ENCODE results near the gene ARFGEF3. TPM values are rescaled to one million over a fixed set of nuclear protein-coding genes. Genes with fewer than 3 reads are reported as not detected.

The ARFGEF3 gene
- total RNA-seq, 2 experiments from 2014 or later, result 0.07 to 0.15 TPM

- Mint-ChIP-seq H3K27me3 (peaks cover 28% of the 10 kb centered on the region), H3K9me3 (ENCODE audit: low read depth) (no peaks in the 10 kb centered on the region), H3K4me1 (no peaks in the 10 kb centered on the region), H3K36me3 (no peaks in the 10 kb centered on the region), H3K4me3 (no peak overlapping the region), H3K27ac (no peak overlapping the region)
- DNase-seq, result no peak
- CTCF ChIA-PET, result no interaction called here
- no peak for ATAC-seq
Measured at GRCh38 chr6:138246650-138247440, 85.1 kb downstream of the ARFGEF3 start.

- Mint-ChIP-seq H3K9me3 (ENCODE audit: low read depth) (no peaks in the 10 kb centered on the region), H3K36me3 (no peaks in the 10 kb centered on the region), H3K4me3 (no peak overlapping the region), H3K27me3 (peaks cover 23% of the 10 kb centered on the region), H3K27ac (no peak overlapping the region), H3K4me1 (no peaks in the 10 kb centered on the region)
- CTCF ChIA-PET, result no interaction called here
- ATAC-seq (no peak), DNase-seq (no peak)
Measured at GRCh38 chr6:138248011-138248410, 86.3 kb downstream of the ARFGEF3 start.

DNA sequence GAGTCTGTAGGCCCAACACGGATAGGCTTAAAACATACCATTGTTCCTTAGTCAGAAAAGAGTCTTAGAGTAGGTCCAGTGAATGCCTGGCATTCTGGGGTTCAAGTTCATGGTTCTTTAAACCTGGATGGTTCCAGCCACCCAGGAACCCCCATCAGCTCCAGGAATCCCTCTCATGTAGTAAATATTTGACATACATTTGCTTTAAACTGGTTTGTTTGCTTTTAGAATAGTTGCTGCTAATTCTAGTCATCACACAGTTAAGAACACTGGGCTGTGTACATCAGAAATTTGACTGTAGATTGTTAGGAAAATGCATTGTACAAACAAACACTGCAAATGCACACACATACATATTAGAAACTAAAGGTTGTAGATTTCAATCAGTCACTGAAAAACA lies 87.1 kb downstream of the ARFGEF3 start:
- Mint-ChIP-seq H3K36me3 (no peaks in the 10 kb centered on the region), H3K27ac (no peak overlapping the region)

GRCh38 chr6:138250053-138250452 lies 88.3 kb downstream of the ARFGEF3 start:
- CTCF ChIA-PET, result no interaction called here
- no peak for ATAC-seq

More for the DNA sequence above, 87.1 kb downstream of the ARFGEF3 start:
- CTCF ChIA-PET, result no interaction called here
- ATAC-seq (no peak), DNase-seq (no peak)
- H3K4me3 Mint-ChIP-seq, result no peak overlapping the region
- peaks cover 20% of the 10 kb centered on the region for H3K27me3 Mint-ChIP-seq
- no peaks in the 10 kb centered on the region for H3K4me1 Mint-ChIP-seq
- no peaks in the 10 kb centered on the region for H3K9me3 Mint-ChIP-seq (ENCODE audit: low read depth)

GRCh38 chr6:138250513-138251247 lies 88.9 kb downstream of the ARFGEF3 start:
- ATAC-seq (no peak), DNase-seq (no peak)
- H3K27me3 Mint-ChIP-seq, result peaks cover 13% of the 10 kb centered on the region
- CTCF ChIA-PET, result no interaction called here
- no peaks in the 10 kb centered on the region for H3K9me3 Mint-ChIP-seq (ENCODE audit: low read depth)
- no peaks in the 10 kb centered on the region for H3K4me1 Mint-ChIP-seq
- H3K36me3 Mint-ChIP-seq, result no peaks in the 10 kb centered on the region
- H3K27ac Mint-ChIP-seq, result no peak overlapping the region
- no peak overlapping the region for H3K4me3 Mint-ChIP-seq

More at GRCh38 chr6:138250053-138250452, 88.3 kb downstream of the ARFGEF3 start:
- H3K9me3 Mint-ChIP-seq (ENCODE audit: low read depth), result no peaks in the 10 kb centered on the region
- peaks cover 13% of the 10 kb centered on the region for H3K27me3 Mint-ChIP-seq
- DNase-seq, result no peak
- H3K4me3 Mint-ChIP-seq, result no peak overlapping the region
- H3K36me3 Mint-ChIP-seq, result no peaks in the 10 kb centered on the region
- no peak overlapping the region for H3K27ac Mint-ChIP-seq
- no peaks in the 10 kb centered on the region for H3K4me1 Mint-ChIP-seq

GRCh38 chr6:138253731-138254130 lies 92.0 kb downstream of the ARFGEF3 start:
- Mint-ChIP-seq H3K27ac (no peak overlapping the region), H3K36me3 (no peaks in the 10 kb centered on the region), H3K4me1 (no peaks in the 10 kb centered on the region), H3K9me3 (ENCODE audit: low read depth) (no peaks in the 10 kb centered on the region), H3K4me3 (no peak overlapping the region), H3K27me3 (peaks cover 14% of the 10 kb centered on the region)
- ATAC-seq (no peak), DNase-seq (no peak)
- CTCF ChIA-PET, result no interaction called here

- no peaks in the 10 kb centered on the region for H3K36me3 Mint-ChIP-seq
- CTCF ChIA-PET, result no interaction called here
- H3K27ac Mint-ChIP-seq, result no peak overlapping the region
- DNase-seq, result no peak
- no peak for ATAC-seq
- H3K4me1 Mint-ChIP-seq, result no peaks in the 10 kb centered on the region
- no peaks in the 10 kb centered on the region for H3K9me3 Mint-ChIP-seq (ENCODE audit: low read depth)
- peaks cover 24% of the 10 kb centered on the region for H3K27me3 Mint-ChIP-seq
- no peak overlapping the region for H3K4me3 Mint-ChIP-seq
Measured at GRCh38 chr6:138255443-138255842, 93.7 kb downstream of the ARFGEF3 start.

GRCh38 chr6:138257638-138258040 lies 95.9 kb downstream of the ARFGEF3 start:
- H3K4me3 Mint-ChIP-seq, result no peak overlapping the region
- DNase-seq, result no peak
- no peaks in the 10 kb centered on the region for H3K9me3 Mint-ChIP-seq (ENCODE audit: low read depth)
- peaks cover 23% of the 10 kb centered on the region for H3K27me3 Mint-ChIP-seq
- no peaks in the 10 kb centered on the region for H3K36me3 Mint-ChIP-seq
- no peak for ATAC-seq
- no peaks in the 10 kb centered on the region for H3K4me1 Mint-ChIP-seq
- CTCF ChIA-PET, result no interaction called here
- no peak overlapping the region for H3K27ac Mint-ChIP-seq

DNA sequence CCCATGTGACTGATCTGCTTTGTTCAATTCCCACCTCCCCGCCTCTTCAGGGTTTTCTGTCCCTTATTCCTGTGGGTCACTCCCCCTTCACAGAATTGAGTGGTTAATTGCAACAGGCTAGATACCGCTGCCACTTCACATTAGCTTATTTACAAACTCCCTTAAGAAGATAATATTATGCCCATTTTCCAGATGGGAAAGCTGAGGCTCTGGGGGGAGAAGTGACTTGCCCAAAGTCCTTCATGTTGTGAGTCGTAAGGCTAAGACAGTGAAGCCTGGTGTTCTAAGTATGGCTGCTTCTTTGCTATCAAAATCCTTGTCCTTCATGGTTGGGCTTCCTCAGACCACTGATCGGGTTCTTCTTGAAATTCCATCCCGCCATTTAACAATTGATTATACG lies 96.5 kb downstream of the ARFGEF3 start:
- Mint-ChIP-seq H3K9me3 (ENCODE audit: low read depth) (no peaks in the 10 kb centered on the region), H3K4me1 (no peaks in the 10 kb centered on the region), H3K4me3 (no peak overlapping the region), H3K36me3 (no peaks in the 10 kb centered on the region), H3K27me3 (peaks cover 23% of the 10 kb centered on the region), H3K27ac (no peak overlapping the region)
- DNase-seq (no peak), ATAC-seq (no peak)
- CTCF ChIA-PET, result no interaction called here

- CTCF ChIA-PET, result no interaction called here
Measured at GRCh38 chr6:138258991-138259390, 97.3 kb downstream of the ARFGEF3 start.

DNA sequence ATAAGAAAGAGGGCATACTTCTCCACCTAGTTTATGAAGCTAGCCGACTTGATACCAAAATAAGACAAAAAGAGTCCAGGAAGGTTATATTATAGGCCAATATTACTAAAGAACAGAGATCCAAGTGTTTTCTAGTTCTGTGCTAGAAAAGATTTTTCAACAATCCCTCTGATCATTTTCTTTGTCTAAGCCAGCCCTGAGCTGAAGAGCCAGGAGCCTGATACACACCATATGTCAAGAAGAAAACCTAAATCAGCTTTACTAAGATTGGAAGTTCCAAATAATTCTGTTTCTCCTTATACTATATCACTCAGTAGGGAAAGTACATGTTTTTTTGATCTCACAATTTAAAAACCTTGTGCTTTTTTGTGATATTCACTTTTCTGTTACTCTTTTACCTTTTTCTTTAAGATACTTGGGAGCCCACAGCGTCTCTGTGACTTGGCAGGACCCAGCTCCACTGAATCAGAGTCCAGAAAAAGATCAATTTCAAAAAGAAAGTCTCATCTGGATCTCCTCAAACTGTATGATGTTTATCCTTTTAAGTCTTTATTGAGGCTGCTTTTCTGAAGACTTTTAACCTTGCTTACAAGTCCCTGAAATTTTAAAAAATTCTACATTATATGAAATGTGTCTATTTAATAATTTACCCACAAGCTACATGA lies 99.5 kb downstream of the ARFGEF3 start:
- Mint-ChIP-seq H3K36me3 (no peaks in the 10 kb centered on the region), H3K4me3 (no peak overlapping the region), H3K27ac (no peak overlapping the region), H3K27me3 (peaks cover 31% of the 10 kb centered on the region), H3K4me1 (no peaks in the 10 kb centered on the region), H3K9me3 (ENCODE audit: low read depth) (no peaks in the 10 kb centered on the region)
- no peak for ATAC-seq
- DNase-seq, result no peak
- CTCF ChIA-PET, result no interaction called here

More at GRCh38 chr6:138258991-138259390, 97.3 kb downstream of the ARFGEF3 start:
- Mint-ChIP-seq H3K4me1 (no peaks in the 10 kb centered on the region), H3K36me3 (no peaks in the 10 kb centered on the region), H3K27me3 (peaks cover 26% of the 10 kb centered on the region), H3K9me3 (ENCODE audit: low read depth) (no peaks in the 10 kb centered on the region), H3K27ac (no peak overlapping the region), H3K4me3 (no peak overlapping the region)
- no peak for ATAC-seq
- DNase-seq, result no peak

DNA sequence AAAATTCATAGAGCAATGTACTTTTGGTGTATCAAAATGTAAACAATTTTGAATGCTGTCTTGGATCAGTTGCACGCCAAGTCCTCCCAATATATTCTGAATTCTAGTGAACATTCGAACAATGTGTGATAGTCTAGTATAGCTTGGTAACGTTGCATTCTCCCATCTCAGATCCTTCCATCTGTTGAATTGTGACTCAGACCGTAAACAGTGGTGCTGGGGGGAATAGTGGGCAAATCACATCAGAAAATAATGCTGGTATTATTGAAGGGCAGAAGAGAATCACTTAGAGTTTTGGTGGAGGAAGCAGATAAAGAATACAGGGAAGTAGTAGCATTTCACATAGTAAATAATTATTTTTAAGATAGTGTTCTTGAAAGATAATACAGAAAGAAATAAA lies 102.2 kb downstream of the ARFGEF3 start:
- Mint-ChIP-seq H3K27me3 (peaks cover 29% of the 10 kb centered on the region), H3K36me3 (no peaks in the 10 kb centered on the region), H3K4me3 (no peak overlapping the region), H3K27ac (no peak overlapping the region), H3K4me1 (no peaks in the 10 kb centered on the region), H3K9me3 (ENCODE audit: low read depth) (no peaks in the 10 kb centered on the region)
- no peak for ATAC-seq
- CTCF ChIA-PET, result no interaction called here
- DNase-seq, result no peak

- no peaks in the 10 kb centered on the region for H3K4me1 Mint-ChIP-seq
- no peak overlapping the region for H3K4me3 Mint-ChIP-seq
- peaks cover 27% of the 10 kb centered on the region for H3K27me3 Mint-ChIP-seq
- ATAC-seq (no peak), DNase-seq (no peak)
- no peaks in the 10 kb centered on the region for H3K9me3 Mint-ChIP-seq (ENCODE audit: low read depth)
- no peak overlapping the region for H3K27ac Mint-ChIP-seq
- CTCF ChIA-PET, result no interaction called here
- no peaks in the 10 kb centered on the region for H3K36me3 Mint-ChIP-seq
Measured at GRCh38 chr6:138264372-138264880, 102.7 kb downstream of the ARFGEF3 start.
